ENCODE data around the gene TBCCD1.

GRCh38 chr3:186590580-186591295 is 23.6 kb upstream of the TBCCD1 start:
- TF ChIP-seq CTCF (IDR thresholded peaks at IDR 0.05) (no peak), POLR2A (IDR thresholded peaks at IDR 0.05) (no peak), POLR2AphosphoS5 (IDR thresholded peaks at IDR 0.05) (no peak), EP300 (IDR thresholded peaks at IDR 0.05) (no peak)
